LNCaP clone FGC (cell line): ENCODE data around the gene NRXN2.
"Not testable (repeated sequence)": the region's sequence is repeated elsewhere in the genome, so short reads cannot be mapped to it uniquely, and the experiment has no call there.

Experiments
- DNase-seq: peaks from one replicate; pipeline ENCODE4 v3.0.0-alpha.2; 2011; ENCODE audit warnings: low read depth
- H3K4me3 ChIP-seq: 2 replicates; pipeline ENCODE4 v1.5.1; 2011; ENCODE audit warnings: mild to moderate bottlenecking, low read depth, low read length, control low read depth
- TF ChIP-seq, protein P1 (sequence below): IDR thresholded peaks from 2 replicates; pipeline ENCODE4 v1.5.1; 2012; ENCODE audit warnings: mild to moderate bottlenecking; ENCODE audit not compliant: control insufficient read depth, insufficient read depth; ENCODE audit errors: extremely low read depth

The NRXN2 gene

DNA sequence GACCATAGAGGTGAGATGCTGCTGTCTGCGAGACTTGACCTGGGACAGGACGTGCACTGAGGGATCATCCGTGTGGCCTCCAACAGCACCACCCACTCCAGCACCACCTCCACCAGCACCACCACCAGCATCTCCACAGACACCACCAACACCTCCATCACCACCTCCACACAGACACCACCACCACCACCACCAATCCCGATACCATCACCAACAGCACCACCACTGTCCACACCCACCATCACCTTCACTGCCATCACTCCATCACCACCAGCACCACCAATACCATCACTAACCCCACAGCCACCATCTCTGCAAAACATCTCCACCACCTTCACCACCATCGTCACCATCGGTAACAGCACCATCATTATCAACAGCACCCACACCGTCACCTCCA, 158.6 kb downstream of the NRXN2 start:
- DNase-seq: no peak
- TF ChIP-seq, protein P1, sequence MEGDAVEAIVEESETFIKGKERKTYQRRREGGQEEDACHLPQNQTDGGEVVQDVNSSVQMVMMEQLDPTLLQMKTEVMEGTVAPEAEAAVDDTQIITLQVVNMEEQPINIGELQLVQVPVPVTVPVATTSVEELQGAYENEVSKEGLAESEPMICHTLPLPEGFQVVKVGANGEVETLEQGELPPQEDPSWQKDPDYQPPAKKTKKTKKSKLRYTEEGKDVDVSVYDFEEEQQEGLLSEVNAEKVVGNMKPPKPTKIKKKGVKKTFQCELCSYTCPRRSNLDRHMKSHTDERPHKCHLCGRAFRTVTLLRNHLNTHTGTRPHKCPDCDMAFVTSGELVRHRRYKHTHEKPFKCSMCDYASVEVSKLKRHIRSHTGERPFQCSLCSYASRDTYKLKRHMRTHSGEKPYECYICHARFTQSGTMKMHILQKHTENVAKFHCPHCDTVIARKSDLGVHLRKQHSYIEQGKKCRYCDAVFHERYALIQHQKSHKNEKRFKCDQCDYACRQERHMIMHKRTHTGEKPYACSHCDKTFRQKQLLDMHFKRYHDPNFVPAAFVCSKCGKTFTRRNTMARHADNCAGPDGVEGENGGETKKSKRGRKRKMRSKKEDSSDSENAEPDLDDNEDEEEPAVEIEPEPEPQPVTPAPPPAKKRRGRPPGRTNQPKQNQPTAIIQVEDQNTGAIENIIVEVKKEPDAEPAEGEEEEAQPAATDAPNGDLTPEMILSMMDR: no peak

DNA sequence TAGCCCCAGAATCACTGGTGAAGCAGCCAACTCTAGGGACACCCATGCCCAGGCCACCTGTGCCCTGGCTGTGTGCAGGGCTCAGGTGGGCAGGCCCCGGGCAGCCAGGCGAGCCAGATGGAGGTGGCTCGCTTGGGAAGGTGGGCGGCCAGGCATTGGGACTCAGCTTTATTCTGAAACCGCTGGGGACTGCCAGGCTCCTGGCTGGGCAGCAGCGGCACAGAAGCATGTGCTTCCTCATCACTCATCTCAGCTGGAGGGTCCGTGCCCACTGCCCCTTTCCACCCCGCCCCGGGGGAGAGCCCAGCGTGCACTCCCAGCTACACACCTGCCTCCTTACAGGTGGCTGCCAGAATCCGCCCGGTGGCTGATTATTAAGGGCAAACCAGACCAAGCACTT, 159.0 kb downstream of the NRXN2 start:
- TF ChIP-seq, protein P1: no peak
- no peak for DNase-seq

More for the DNA sequence above, 158.6 kb downstream of the NRXN2 start:
- H3K4me3 ChIP-seq: no peak overlapping the region

DNA sequence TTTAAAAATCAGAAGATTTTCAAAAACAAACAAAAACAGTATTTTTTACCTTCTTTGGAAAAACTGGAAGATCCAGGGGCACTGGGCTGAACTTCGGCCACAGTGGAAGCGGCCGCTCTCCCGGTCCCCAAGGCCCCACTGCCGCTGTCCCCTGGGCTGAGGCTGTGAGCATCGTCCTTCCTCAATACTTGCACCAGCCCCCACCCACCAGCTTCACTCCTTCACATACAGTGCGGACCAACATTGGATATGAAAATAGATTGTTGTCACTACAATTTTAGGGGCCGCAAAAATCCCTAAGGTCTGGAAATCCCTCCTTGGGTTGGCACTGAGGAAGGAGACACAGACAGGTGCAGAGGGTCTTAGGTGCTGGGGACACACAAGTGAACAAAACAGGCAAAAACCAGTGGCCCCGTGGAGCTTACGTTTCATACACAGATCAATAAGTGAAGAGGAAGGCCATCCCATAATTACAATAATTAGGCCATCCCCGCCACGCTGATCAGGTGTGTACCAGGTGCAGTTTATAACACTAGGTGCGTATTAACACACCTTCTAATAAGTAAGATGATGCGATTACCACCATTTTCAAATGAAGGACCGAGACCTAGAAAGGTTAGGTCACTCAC, 160.2 kb downstream of the NRXN2 start:
- TF ChIP-seq, protein P1: no peak
- DNase-seq: no peak
- H3K4me3 ChIP-seq: no peak overlapping the region

More for the DNA sequence above, 159.0 kb downstream of the NRXN2 start:
- no peak overlapping the region for H3K4me3 ChIP-seq

DNA sequence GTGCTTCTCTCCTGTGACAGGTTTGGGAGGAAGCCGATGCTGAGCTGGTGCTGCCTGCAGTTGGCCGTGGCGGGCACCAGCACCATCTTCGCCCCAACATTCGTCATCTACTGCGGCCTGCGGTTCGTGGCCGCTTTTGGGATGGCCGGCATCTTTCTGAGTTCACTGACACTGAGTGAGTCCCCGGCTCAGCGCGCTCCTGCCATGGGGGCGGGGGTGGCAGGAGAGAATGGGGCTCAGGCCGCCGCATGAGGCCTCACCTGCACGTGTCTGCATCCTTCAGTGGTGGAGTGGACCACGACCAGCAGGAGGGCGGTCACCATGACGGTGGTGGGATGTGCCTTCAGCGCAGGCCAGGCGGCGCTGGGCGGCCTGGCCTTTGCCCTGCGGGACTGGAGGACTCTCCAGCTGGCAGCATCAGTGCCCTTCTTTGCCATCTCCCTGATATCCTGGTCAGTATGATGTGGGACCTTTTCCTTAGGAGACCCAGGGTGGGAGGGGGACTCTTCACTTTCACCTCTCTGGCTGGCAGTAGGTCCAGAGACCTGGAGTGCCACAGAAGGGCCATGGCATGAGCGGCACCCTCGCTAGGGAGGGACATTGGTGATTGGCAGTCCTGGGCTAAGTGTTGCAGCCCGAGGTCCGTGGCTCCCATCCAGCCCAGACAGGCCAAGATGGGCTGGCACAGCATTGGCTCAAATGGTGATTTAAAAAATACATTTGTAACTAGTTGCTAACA, 160.8 kb downstream of the NRXN2 start:
- no peak for DNase-seq
- H3K4me3 ChIP-seq: no peak overlapping the region
- TF ChIP-seq, protein P1: no peak

DNA sequence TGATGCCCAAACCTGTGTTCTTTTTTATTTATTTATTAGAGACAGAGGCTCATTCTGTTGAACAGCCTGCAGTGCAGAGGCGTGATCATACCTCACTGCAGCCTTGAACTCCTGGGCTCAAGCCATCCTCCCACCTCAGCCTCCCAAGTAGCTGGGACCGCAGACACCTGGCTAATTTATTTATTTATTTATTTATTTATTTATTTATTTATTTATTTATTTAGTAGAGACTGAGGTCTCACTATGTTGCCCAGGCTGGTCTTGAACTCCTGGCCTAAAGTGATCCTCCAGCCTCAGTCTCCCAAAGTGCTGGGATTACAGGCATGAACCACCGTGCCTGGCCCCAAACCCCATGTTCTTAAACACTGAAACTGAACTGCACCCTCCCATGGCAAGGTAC, 161.6 kb downstream of the NRXN2 start:
- not testable (repeated sequence) for DNase-seq, H3K4me3 ChIP-seq

DNA sequence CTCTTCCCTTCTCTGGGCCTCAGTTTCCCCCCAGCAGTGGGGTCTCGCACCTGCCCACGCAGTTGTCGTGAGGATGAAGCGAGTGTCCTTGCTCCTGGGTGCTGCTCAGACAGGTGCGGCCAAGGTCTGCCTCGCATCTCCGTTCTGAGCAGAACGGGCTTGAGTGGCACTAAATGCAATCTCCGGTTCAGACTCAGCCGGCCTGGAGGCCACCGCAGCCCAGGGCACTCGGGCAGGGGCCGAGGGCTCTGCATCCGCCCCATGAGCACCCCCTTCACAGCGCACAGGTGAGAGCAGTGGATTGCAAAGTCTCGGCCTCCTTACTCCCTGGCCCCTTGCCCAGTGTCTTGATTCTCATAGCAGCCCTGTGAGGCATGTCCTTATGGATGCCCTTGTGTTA, 162.1 kb downstream of the NRXN2 start:
- TF ChIP-seq, protein P1: no peak
- H3K4me3 ChIP-seq: no peak overlapping the region
- no peak for DNase-seq

DNA sequence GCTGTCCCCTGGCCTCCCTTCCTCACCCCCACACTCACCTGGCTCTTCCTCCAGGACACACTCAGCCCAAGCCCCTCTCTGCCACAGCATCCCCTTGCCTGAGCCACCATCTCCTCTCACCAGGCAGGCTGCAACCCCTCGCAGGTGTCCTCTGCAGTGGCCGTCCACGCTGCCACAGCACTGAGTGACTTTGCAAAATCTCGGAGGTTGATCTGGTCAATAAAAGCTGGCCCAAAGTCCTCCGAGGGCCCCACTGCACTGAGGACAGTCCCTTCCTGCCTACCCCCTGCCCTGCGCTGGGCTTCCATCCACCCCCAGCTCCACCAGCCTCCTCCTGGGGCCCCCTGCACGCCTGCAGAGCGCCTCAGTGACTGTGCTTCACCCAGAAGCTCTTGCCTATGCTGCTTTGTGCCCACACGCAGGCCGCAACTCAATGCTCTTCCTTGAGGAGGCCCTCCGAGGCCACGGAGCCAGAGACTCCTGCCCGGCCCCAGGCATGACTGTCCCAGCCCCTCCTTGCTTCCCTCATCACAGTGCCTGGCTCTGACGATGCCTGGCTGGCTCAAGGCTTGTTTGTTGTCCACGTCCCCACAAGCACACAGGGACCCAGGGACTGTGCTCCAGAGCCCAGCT, 162.7 kb downstream of the NRXN2 start:
- DNase-seq: no peak
- no peak overlapping the region for H3K4me3 ChIP-seq

More for the DNA sequence above, 162.7 kb downstream of the NRXN2 start:
- TF ChIP-seq, protein P1: no peak
